GM20431 (cell line): ENCODE data around the gene RNF40.

Source experiments
- in situ Hi-C: fragments of 300-500 bp; cut with MseI, MboI; formaldehyde crosslinking; loops from one replicate; pipeline ENCODE4 v1.15.0; 2020; ENCODE audit warnings: low sequenced_read_pairs; ENCODE audit not compliant: unreplicated experiment

The RNF40 gene

GRCh38 chr16:30778549-30779244, 16.6 kb downstream of the RNF40 start:
- in situ Hi-C loops, result no loop called here

GRCh38 chr16:30779596-30779995, 17.5 kb downstream of the RNF40 start:
- in situ Hi-C loops, result no loop called here

GRCh38 chr16:30780021-30780420, 17.9 kb downstream of the RNF40 start:
- in situ Hi-C loops, result no loop called here

GRCh38 chr16:30780549-30780948, 18.4 kb downstream of the RNF40 start:
- in situ Hi-C loops, result no loop called here

- in situ Hi-C loops, result no loop called here
Observed at GRCh38 chr16:30782486-30783279, 20.6 kb downstream of the RNF40 start.

- in situ Hi-C loops, result no loop called here
Observed at GRCh38 chr16:30783280-30784109, 21.4 kb downstream of the RNF40 start.

GRCh38 chr16:30784215-30784614, 22.1 kb downstream of the RNF40 start:
- in situ Hi-C loops, result no loop called here

GRCh38 chr16:30785126-30786106, 23.3 kb downstream of the RNF40 start:
- in situ Hi-C loops, result no loop called here

GRCh38 chr16:30786115-30786935, 24.2 kb downstream of the RNF40 start:
- in situ Hi-C loops, result no loop called here

GRCh38 chr16:30786936-30787612, 25.0 kb downstream of the RNF40 start, which contains the start of gene ZNF629:
Gene ZNF629, minus strand, starts transcription at chr16:30787205. Its CDS starts 2,723 bp downstream, at chr16:30784482.
- in situ Hi-C loops, result no loop called here

- in situ Hi-C loops, result no loop called here
Observed at GRCh38 chr16:30787613-30788378, 25.7 kb downstream of the RNF40 start.

- in situ Hi-C loops, result no loop called here
Observed at GRCh38 chr16:30793508-30794069, 31.5 kb downstream of the RNF40 start.

GRCh38 chr16:30794634-30795033, 32.5 kb downstream of the RNF40 start:
- in situ Hi-C loops, result no loop called here

- in situ Hi-C loops, result no loop called here
Observed at GRCh38 chr16:30797670-30798309, 35.7 kb downstream of the RNF40 start.

GRCh38 chr16:30802936-30803335, 40.8 kb downstream of the RNF40 start:
- in situ Hi-C loops, result no loop called here

- in situ Hi-C loops, result no loop called here
Observed at GRCh38 chr16:30805056-30805369, 42.9 kb downstream of the RNF40 start.
